ENCODE data around the gene SMC6. TPM values are rescaled to one million over a fixed set of nuclear protein-coding genes. Genes with fewer than 3 reads are reported as not detected.

The SMC6 gene
- total RNA-seq, 1 experiment from 2014 or later, result 41.3 TPM

DNA sequence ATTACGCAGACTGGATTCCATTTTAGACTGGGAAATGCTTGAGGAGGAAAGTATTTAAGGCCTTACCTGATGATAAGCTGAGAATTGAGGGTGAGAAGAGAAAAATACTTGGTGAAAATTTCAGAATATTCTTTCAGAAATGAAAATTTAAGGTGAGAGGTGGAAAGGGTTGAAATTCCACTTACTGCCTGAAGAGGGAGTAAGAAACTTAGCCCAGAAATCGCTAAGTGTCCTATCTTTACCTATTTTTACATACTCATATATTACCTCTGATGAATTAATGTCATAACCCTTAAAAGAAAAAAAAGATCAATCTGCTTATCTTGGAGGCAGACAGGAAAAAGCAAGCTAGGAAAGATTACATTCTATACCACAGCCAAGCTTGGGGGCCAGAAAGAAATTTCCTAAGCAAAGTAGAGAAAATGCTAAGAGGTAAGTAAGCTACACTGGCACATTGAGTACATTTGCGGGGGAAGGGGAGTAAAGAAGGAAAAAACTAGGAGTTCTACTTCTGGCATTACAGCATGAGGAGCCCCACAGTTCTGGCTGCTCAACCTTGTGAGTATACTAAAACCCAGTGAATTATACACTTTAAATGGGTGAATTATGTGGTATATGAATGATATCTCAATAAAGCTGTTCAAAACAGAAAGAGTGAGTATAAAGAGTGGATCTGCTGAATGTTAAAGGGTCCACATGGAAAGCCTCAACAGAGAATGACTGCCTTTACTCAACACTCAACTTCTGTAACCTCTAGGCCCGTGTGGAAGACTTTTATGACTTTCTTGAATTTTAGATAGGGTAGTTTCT is 33.8 kb downstream of the SMC6 start:
- Mint-ChIP-seq H3K4me1 (ENCODE audit: low read depth, unreplicated experiment) (peaks cover 7% of the 10 kb centered on the region), H3K9me3 (ENCODE audit: unreplicated experiment) (no peaks in the 10 kb centered on the region), H3K36me3 (ENCODE audit: insufficient read depth, unreplicated experiment) (peaks cover 31% of the 10 kb centered on the region), H3K27me3 (ENCODE audit: insufficient read depth, unreplicated experiment) (no peaks in the 10 kb centered on the region), H3K4me3 (ENCODE audit: unreplicated experiment) (no peak overlapping the region), H3K27ac (ENCODE audit: unreplicated experiment) (no peak overlapping the region)
- BruUV-seq (replicated peaks), result no TSS peak
- Histone ChIP-seq H3K27me3 (replicated peaks; ENCODE audit: control insufficient read depth, insufficient read depth, low read length) (no peaks in the 10 kb centered on the region), H3K9me3 (no peaks in the 10 kb centered on the region), H3K4me1 (peaks cover 6% of the 10 kb centered on the region; the same call in 1 of the 2 replicates), H3K36me3 (ENCODE audit: control insufficient read depth, insufficient read depth, low read length) (no peaks in the 10 kb centered on the region), H3K4me3 (ENCODE audit: low read depth, low read length) (no peak overlapping the region)
- intact Hi-C loops (cut with micrococcal nuclease; ENCODE audit: unreplicated experiment), result loop anchor here (2.0 to 10.0 kb wide), 3 partner anchors 13 to 455 kb away; partner anchors contain the start of gene SMC6
- POLR2A ChIA-PET, result interaction anchor here (1.3 kb wide), 1 partner anchor 34 kb away, joined by 5 read pairs; the partner anchor contains the start of genes GEN1 and SMC6
- TF ChIP-seq, protein P1, sequence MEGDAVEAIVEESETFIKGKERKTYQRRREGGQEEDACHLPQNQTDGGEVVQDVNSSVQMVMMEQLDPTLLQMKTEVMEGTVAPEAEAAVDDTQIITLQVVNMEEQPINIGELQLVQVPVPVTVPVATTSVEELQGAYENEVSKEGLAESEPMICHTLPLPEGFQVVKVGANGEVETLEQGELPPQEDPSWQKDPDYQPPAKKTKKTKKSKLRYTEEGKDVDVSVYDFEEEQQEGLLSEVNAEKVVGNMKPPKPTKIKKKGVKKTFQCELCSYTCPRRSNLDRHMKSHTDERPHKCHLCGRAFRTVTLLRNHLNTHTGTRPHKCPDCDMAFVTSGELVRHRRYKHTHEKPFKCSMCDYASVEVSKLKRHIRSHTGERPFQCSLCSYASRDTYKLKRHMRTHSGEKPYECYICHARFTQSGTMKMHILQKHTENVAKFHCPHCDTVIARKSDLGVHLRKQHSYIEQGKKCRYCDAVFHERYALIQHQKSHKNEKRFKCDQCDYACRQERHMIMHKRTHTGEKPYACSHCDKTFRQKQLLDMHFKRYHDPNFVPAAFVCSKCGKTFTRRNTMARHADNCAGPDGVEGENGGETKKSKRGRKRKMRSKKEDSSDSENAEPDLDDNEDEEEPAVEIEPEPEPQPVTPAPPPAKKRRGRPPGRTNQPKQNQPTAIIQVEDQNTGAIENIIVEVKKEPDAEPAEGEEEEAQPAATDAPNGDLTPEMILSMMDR (IDR thresholded peaks at IDR 0.05; ENCODE audit: insufficient read depth in 1 of 2, low read depth in 1 of 2, low read length in 1 of 2, severe bottlenecking in 1 of 2, unreplicated experiment in 1 of 2), result peak; percentile 77 to 78
- no peak for DNase-seq
- CTCF ChIA-PET, result no interaction called here

DNA sequence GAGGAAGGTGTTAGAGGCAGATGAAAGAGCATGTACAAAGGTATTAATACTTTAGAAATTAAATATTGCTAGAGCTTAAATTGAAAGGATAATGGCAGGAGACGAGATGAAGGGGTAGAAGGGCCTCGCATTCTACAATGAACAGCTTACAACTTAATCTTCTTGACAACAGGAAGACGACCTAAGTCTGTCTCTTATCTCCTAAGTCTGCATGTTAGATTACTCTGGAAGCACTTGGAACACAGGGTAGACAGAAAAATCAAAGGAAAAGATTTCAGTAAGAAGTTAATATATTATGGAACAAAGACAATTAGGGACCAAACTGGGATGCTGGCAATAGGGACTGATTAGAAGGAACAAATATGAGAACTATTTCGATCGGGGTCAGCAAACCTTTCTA is 34.9 kb downstream of the SMC6 start:
- no peak overlapping the region for H3K4me3 Mint-ChIP-seq (ENCODE audit: unreplicated experiment)
- CTCF ChIA-PET, result no interaction called here

DNA sequence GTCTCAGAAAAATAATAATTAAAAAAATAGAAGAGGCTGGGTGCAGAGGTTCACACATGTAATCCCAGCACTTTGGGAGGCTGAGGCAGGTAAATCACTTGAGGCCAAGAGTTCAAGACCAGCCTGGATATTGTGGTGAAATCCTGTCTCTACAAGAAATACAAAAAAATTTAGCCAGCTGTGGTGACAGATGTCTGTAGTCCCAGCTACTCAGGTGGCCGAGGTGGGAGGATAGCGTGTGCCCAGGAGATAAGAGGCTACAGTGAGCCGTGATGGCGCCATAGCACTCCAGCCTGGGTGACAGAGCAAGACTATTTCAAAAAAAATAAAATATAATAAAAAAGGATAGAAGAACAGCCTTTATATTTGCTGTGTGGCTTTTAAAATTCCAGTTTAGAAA is 35.9 kb downstream of the SMC6 start:
- CTCF ChIA-PET, result no interaction called here
- POLR2A ChIA-PET, result no interaction called here
- H3K9me3 ChIP-seq, result no peaks in the 10 kb centered on the region
- BruUV-seq (replicated peaks), result no TSS peak
- H3K36me3 Mint-ChIP-seq (ENCODE audit: insufficient read depth, unreplicated experiment), result peaks cover 50% of the 10 kb centered on the region
- no peak overlapping the region for H3K4me3 Mint-ChIP-seq (ENCODE audit: unreplicated experiment)
- no peaks in the 10 kb centered on the region for H3K27me3 Mint-ChIP-seq (ENCODE audit: insufficient read depth, unreplicated experiment)
- DNase-seq, result no peak
- TF ChIP-seq, protein P1 (IDR thresholded peaks at IDR 0.05; ENCODE audit: insufficient read depth in 1 of 2, low read depth in 1 of 2, low read length in 1 of 2, severe bottlenecking in 1 of 2, unreplicated experiment in 1 of 2), result no peak
- H3K27ac Mint-ChIP-seq (ENCODE audit: unreplicated experiment), result no peak overlapping the region
- H3K9me3 Mint-ChIP-seq (ENCODE audit: unreplicated experiment), result no peaks in the 10 kb centered on the region
- peaks cover 7% of the 10 kb centered on the region for H3K4me1 Mint-ChIP-seq (ENCODE audit: low read depth, unreplicated experiment)
- no peak overlapping the region for H3K4me3 ChIP-seq (ENCODE audit: low read depth, low read length)
- intact Hi-C loops (cut with micrococcal nuclease; ENCODE audit: unreplicated experiment), result loop anchor here (2.0 kb wide), 2 partner anchors 15 to 35 kb away; partner anchors contain the start of gene SMC6
- no peaks in the 10 kb centered on the region for H3K27me3 ChIP-seq (replicated peaks; ENCODE audit: control insufficient read depth, insufficient read depth, low read length)
- peaks cover 6% of the 10 kb centered on the region; the same call in 1 of the 2 replicates for H3K4me1 ChIP-seq
- no peaks in the 10 kb centered on the region; the same call in 1 of the 2 replicates for H3K36me3 ChIP-seq (ENCODE audit: control insufficient read depth, insufficient read depth, low read length)

More for the DNA sequence above, 34.9 kb downstream of the SMC6 start:
- Histone ChIP-seq H3K36me3 (ENCODE audit: control insufficient read depth, insufficient read depth, low read length) (no peaks in the 10 kb centered on the region), H3K9me3 (no peaks in the 10 kb centered on the region), H3K27me3 (replicated peaks; ENCODE audit: control insufficient read depth, insufficient read depth, low read length) (no peaks in the 10 kb centered on the region), H3K4me1 (peaks cover 6% of the 10 kb centered on the region; the same call in 1 of the 2 replicates), H3K4me3 (ENCODE audit: low read depth, low read length) (no peak overlapping the region)
- Mint-ChIP-seq H3K27me3 (ENCODE audit: insufficient read depth, unreplicated experiment) (no peaks in the 10 kb centered on the region), H3K36me3 (ENCODE audit: insufficient read depth, unreplicated experiment) (peaks cover 42% of the 10 kb centered on the region), H3K27ac (ENCODE audit: unreplicated experiment) (no peak overlapping the region), H3K4me1 (ENCODE audit: low read depth, unreplicated experiment) (peaks cover 7% of the 10 kb centered on the region), H3K9me3 (ENCODE audit: unreplicated experiment) (no peaks in the 10 kb centered on the region)
- TF ChIP-seq, protein P1 (IDR thresholded peaks at IDR 0.05; ENCODE audit: insufficient read depth in 1 of 2, low read depth in 1 of 2, low read length in 1 of 2, severe bottlenecking in 1 of 2, unreplicated experiment in 1 of 2), result no peak
- no peak for DNase-seq
- POLR2A ChIA-PET, result interaction anchor here (0.6 to 1.3 kb wide), 2 partner anchors 35 to 41 kb away, joined by 5 read pairs; partner anchors contain the start of genes GEN1 and SMC6
- intact Hi-C loops (cut with micrococcal nuclease; ENCODE audit: unreplicated experiment), result loop anchor here (2.0 kb wide), 2 partner anchors 14 to 34 kb away; partner anchors contain the start of gene SMC6
- no TSS peak for BruUV-seq (replicated peaks)

Measured in Caco-2 (cell line).